SK-N-SH treated with all-trans-retinoic acid at 6 μM for 48 hours (cell line): Measurements from ENCODE around the gene RASIP1.
A peak's percentile ranks its signal among the peaks of the same experiment; 100 is the strongest.
"Not testable (repeated sequence)": the region's sequence is repeated elsewhere in the genome, so short reads cannot be mapped to it uniquely, and the experiment has no call there.

ENCODE experiments used
- ATAC-seq: fragments of 200-7000 bp; cut with Tn5 transposase; 3 replicates; pipeline ENCODE4 v1.9.1; 2020; ENCODE audit warnings: mild to moderate bottlenecking, moderate library complexity
- ARNTL ChIP-seq: fragments of 450-650 bp; formaldehyde crosslinking; IDR thresholded peaks from 2 replicates; pipeline ENCODE4 v1.5.0; 2020; ENCODE audit warnings: low read depth, mild to moderate bottlenecking, moderate library complexity, borderline replicate concordance
- BACH2 ChIP-seq: fragments of 250-450 bp; sonication (Bioruptor Pico); IDR thresholded peaks from 2 replicates; pipeline ENCODE4 v1.9.0; 2021; ENCODE audit warnings: mild to moderate bottlenecking, borderline replicate concordance
- CREB5 ChIP-seq: fragments of 250-450 bp; sonication (Bioruptor Pico); IDR thresholded peaks from 2 replicates; pipeline ENCODE4 v1.5.1; 2020; ENCODE audit warnings: low read depth, mild to moderate bottlenecking, moderate library complexity
- CSDC2 ChIP-seq: fragments of 250-450 bp; sonication (Bioruptor Pico); IDR thresholded peaks from 2 replicates; pipeline ENCODE4 v1.5.0; 2020; ENCODE audit warnings: mild to moderate bottlenecking, moderate library complexity
- ESRRG ChIP-seq: fragments of 250-450 bp; sonication (Bioruptor Pico); IDR thresholded peaks from 2 replicates; pipeline ENCODE4 v1.6.1; 2021; ENCODE audit warnings: mild to moderate bottlenecking
- GLIS3 ChIP-seq: fragments of 250-450 bp; sonication (Bioruptor Pico); IDR thresholded peaks from 2 replicates; pipeline ENCODE4 v1.5.0; 2020; ENCODE audit warnings: mild to moderate bottlenecking, moderate library complexity
- ISL1 ChIP-seq: fragments of 250-450 bp; sonication (Bioruptor Pico); IDR thresholded peaks from 2 replicates; pipeline ENCODE4 v2.1.2; 2022; ENCODE audit warnings: mild to moderate bottlenecking, moderate library complexity
- OSR1 ChIP-seq: fragments of 250-450 bp; sonication (Bioruptor Pico); IDR thresholded peaks from 2 replicates; pipeline ENCODE4 v1.8.0; 2022; ENCODE audit warnings: moderate library complexity, mild to moderate bottlenecking, inconsistent platforms
- PATZ1 ChIP-seq: fragments of 250-450 bp; sonication (Bioruptor Pico); IDR thresholded peaks from 2 replicates; pipeline ENCODE4 v1.8.0; 2020; ENCODE audit warnings: mild to moderate bottlenecking, moderate library complexity, borderline replicate concordance
- POU6F1 ChIP-seq: fragments of 250-450 bp; sonication (Bioruptor Pico); IDR thresholded peaks from 2 replicates; pipeline ENCODE4 v1.8.0; 2021; ENCODE audit warnings: low read depth, mild to moderate bottlenecking, moderate library complexity, borderline replicate concordance
- PPARA ChIP-seq: fragments of 250-450 bp; sonication (Bioruptor Pico); IDR thresholded peaks from 2 replicates; pipeline ENCODE4 v1.5.0; 2020; ENCODE audit warnings: mild to moderate bottlenecking, borderline replicate concordance
- RARB ChIP-seq: fragments of 250-450 bp; sonication (Bioruptor Pico); IDR thresholded peaks from 2 replicates; pipeline ENCODE4 v1.8.0; 2021; ENCODE audit warnings: mild to moderate bottlenecking, moderate library complexity
- SNAI2 ChIP-seq: fragments of 250-450 bp; sonication (Bioruptor Pico); IDR thresholded peaks from 2 replicates; pipeline ENCODE4 v1.5.0; 2020; ENCODE audit warnings: mild to moderate bottlenecking, moderate library complexity
- TCF4 ChIP-seq: fragments of 250-450 bp; sonication (Bioruptor Pico); IDR thresholded peaks from 2 replicates; pipeline ENCODE4 v1.8.0; 2021; ENCODE audit warnings: mild to moderate bottlenecking, moderate library complexity, borderline replicate concordance
- TOX ChIP-seq: fragments of 250-450 bp; sonication (Bioruptor Pico); IDR thresholded peaks from 2 replicates; pipeline ENCODE4 v1.8.0; 2021; ENCODE audit warnings: mild to moderate bottlenecking, moderate library complexity, borderline replicate concordance
- TSHZ2 ChIP-seq: fragments of 250-450 bp; sonication (Bioruptor Pico); IDR thresholded peaks from 2 replicates; pipeline ENCODE4 v1.5.0; 2020; ENCODE audit warnings: mild to moderate bottlenecking, moderate library complexity
- ZFP3 ChIP-seq: fragments of 250-450 bp; sonication (Bioruptor Pico); IDR thresholded peaks from 2 replicates; pipeline ENCODE4 v1.5.0; 2020; ENCODE audit warnings: mild to moderate bottlenecking, moderate library complexity
- ZNF565 ChIP-seq: fragments of 450-650 bp; formaldehyde crosslinking; conservative IDR thresholded peaks from 2 replicates; pipeline ENCODE4 v1.5.0; 2020; ENCODE audit warnings: low read depth, mild to moderate bottlenecking, moderate library complexity
- ZNF70 ChIP-seq: fragments of 450-650 bp; formaldehyde crosslinking; IDR thresholded peaks from 2 replicates; pipeline ENCODE4 v1.5.0; 2020; ENCODE audit warnings: mild to moderate bottlenecking, moderate library complexity

Gene RASIP1

DNA sequence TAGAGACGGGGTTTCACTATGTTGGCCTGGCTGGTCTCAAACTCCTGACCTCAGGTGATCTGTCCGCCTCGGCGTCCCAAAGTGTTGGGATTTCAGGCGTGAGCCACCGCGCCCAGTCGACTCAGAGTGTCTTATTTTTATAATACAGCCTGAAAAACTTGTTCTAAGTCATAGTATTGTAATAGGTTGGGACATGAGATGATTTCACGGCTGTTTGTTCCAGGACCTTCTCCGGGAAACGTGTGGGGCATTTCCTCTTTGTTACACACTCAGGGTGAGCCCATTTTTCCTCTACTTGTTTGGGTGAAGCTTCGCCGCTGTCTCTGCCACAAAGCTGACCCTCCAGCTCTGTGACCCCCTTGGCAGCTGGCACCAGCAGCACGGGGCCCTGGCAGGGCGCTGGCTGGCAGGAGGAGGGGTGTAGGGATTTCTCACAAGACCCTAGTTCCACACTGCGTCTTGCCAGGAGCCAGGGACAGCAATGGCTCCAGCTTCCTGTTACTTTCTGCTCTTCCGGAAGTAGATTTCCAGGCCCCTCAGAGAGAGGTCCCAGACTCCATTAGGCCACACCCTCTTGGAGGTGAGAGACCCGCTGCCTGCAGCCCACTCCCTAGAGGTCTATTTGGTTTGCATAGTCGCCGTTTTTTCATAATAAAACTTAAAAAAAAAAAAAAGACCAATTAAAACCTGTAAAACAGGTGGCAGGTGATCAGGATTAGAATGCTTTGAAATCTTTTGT, 30.5 kb upstream of the RASIP1 start (continued):
- TF ChIP-seq ARNTL (CRISPR knock-in tag) (no peak), ZNF565 (no peak), ZFP3 (CRISPR knock-in tag) (no peak)

- ATAC-seq = peak; percentile 48; the same call in 2 of the 3 replicates
- TF ChIP-seq POU6F1 (CRISPR knock-in tag) = no peak
- no peak for TF ChIP-seq GLIS3 (CRISPR knock-in tag)
- TF ChIP-seq RARB (CRISPR knock-in tag) = no peak
- TF ChIP-seq TSHZ2 (CRISPR knock-in tag) = no peak
- no peak for TF ChIP-seq ZFP3 (CRISPR knock-in tag)
- TF ChIP-seq BACH2 (CRISPR knock-in tag) = no peak
- TF ChIP-seq PPARA (CRISPR knock-in tag) = no peak
- no peak for TF ChIP-seq CSDC2 (CRISPR knock-in tag)
- TF ChIP-seq SNAI2 (CRISPR knock-in tag) = no peak
- TF ChIP-seq TCF4 = no peak
- TF ChIP-seq CREB5 (CRISPR knock-in tag) = no peak
- TF ChIP-seq ISL1 (CRISPR knock-in tag) = no peak
Observed at GRCh38 chr19:48770266-48770665, 29.9 kb upstream of the RASIP1 start.

GRCh38 chr19:48768994-48769713, 28.7 kb upstream of the RASIP1 start:
- TF ChIP-seq OSR1 (no peak), ARNTL (CRISPR knock-in tag) (no peak), ZNF70 (CRISPR knock-in tag) (no peak), TOX (no peak)
- ATAC-seq = no peak

DNA sequence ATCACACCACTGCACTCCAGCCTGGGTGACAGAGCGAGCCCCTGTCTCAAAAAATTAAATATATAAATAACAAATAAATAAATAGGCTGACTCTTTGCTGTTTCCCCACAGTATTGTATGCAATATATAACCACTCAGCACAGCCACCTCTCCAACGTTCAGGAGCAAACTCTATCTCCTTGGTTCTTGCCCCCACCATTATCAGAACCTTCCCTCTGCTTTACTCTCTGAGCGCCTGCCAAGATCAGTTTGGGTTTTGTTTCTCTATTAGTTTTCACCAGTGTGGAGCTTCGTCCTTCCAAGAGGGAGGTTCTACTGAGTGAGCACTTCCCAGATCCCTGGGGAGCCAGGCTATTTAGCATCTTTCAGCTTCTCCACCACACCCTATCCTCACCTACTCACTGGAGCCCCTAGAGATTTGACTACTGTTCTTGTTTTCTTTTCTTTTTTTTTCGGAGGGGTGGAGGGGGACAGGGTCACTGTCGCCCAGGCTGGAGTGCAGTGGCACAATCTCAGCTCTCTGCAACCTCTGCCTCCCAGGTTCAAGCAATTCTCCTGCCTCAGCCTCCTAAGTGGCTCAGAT, 27.9 kb upstream of the RASIP1 start:
- peak; percentile 26; the same call in 2 of the 3 replicates for ATAC-seq

GRCh38 chr19:48765816-48766215, 25.4 kb upstream of the RASIP1 start:
- ATAC-seq = not testable (repeated sequence)

DNA sequence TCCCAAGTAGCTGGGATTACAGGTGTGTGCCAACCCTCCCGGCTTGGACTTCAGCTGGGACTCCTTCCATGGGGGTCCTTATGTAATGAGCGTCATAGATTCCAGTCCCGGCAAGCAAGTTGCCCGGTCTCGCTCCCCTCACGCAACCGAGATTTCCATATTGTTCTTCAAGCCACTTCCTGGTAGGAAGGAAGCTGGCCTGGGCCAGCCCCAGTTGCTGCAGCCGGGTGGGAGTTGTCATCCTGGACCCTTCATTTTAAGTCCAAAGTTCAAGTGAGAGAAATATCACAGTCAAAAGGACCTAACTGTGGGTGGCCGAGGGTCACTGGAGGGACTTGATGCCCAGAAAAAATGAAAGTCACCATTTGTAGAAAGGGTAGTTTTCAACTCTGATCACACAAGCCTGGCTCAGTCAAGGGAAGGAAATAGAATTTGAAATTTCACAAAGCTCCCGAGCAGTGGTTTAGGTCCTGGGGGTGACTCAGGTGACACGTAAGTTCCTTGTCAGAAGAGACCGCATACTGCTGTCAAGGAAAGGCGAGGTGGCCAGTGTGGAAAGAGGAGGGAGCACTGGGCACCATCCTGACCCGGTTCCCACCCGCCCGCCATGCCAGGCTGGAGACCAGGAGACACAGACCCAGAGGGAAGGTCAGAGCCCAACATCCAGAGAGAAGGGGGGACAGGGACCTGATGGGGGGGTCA, 20.2 kb upstream of the RASIP1 start:
- no peak for ATAC-seq
- TF ChIP-seq PATZ1 (CRISPR knock-in tag) (no peak), POU6F1 (CRISPR knock-in tag) (no peak), PPARA (CRISPR knock-in tag) (no peak), ESRRG (CRISPR knock-in tag) (no peak), OSR1 (no peak), ZNF70 (CRISPR knock-in tag) (no peak), BACH2 (CRISPR knock-in tag) (no peak), RARB (CRISPR knock-in tag) (no peak), ARNTL (CRISPR knock-in tag) (no peak)
